T-helper 22 cell (primary cell): Measurements from ENCODE around the gene PCMTD2.

Experiments used
- DNase-seq: peaks from one replicate; pipeline ENCODE4 v3.0.0-alpha.2; 2020; ENCODE audit warnings: low read depth

Gene PCMTD2

GRCh38 chr20:64255361-64256281 is at the start of gene PCMTD2:
PCMTD2 (plus strand) TSS chr20:64255748; CDS start chr20:64259966, 4,218 bp downstream.
- DNase-seq, result peak; percentile 65

- no peak for DNase-seq
Observed at GRCh38 chr20:64206614-64207013, 48.9 kb upstream of the PCMTD2 start.

GRCh38 chr20:64207641-64208590 is 47.6 kb upstream of the PCMTD2 start:
- no peak for DNase-seq

DNA sequence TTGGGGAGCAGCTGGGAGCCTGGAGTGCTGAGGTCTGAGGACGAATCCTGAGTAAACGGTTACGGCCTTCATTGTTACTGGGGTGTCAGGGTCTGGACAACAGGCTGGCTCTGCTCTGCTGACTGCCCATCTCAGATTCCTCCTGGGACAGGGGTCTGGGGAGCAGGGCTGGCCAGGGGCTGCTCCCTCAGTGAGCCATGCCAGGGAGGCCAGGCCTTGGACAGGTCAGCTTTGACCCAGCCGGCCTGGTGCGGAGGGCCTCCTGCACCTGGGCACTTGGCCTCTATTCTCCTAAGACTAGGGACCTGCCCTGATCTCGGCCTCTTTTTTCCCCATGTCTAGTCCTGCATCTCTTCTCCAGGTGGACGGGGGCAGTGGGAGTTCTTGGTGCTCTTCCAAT is 46.4 kb upstream of the PCMTD2 start:
- no peak for DNase-seq

GRCh38 chr20:64210656-64211369 is 44.7 kb upstream of the PCMTD2 start:
- no peak for DNase-seq

DNA sequence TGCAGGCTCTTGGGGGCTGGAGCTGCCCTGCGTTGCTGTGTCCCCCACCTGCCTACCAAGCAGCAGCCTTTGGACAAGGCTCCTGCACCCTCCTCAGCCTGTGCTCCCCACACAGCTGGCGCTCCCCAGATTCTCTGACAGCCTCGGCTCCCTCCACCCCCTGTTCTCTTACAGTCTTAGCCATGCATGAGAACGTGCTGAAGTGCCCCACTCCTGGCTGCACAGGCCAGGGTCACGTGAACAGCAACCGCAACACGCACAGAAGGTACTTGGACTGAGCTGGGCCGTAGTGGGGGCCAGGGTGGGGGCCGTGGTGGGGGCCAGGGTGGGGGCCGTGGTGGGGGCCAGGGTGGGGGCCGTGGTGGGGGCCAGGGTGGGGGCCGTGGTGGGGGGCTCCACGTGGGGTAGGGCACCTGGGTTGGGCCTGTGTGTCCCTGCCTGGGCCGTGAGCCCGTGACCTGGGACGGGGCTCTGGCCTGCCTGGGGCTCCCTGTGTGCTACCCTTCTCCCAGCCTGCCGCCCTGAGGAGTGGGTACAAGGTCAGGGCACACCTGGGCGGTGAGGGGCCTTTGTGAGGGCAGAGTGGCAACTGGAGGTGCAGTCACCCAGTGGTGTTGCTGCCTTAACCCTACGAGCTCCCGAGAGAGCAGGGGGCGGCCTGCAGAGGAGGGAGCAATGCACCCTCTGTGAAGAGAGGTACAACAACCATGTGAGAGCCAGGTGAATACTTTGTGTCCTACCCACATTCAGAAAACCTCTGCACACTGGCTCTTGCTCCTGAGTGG is 43.5 kb upstream of the PCMTD2 start:
- no peak for DNase-seq

DNA sequence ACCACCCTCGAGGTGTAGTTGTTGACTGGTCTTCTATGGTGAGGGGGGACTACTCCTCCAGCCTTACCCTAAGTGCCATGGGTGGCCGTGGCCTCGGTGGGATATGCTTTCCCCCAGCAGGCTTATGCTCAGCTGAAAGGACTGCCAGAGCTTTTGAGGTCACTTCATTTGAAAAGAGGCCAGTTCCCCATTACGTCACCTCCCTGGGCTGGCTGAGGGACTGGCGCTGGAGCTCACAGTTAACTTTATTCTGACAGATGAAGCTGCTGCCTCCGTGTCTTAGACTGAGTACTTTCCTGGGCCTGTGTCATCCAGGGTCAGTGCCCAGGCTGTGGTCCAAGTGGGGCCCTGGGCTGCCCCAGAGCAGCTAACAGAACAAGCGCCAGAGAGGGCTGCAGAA is 42.8 kb upstream of the PCMTD2 start:
- DNase-seq, result no peak

DNA sequence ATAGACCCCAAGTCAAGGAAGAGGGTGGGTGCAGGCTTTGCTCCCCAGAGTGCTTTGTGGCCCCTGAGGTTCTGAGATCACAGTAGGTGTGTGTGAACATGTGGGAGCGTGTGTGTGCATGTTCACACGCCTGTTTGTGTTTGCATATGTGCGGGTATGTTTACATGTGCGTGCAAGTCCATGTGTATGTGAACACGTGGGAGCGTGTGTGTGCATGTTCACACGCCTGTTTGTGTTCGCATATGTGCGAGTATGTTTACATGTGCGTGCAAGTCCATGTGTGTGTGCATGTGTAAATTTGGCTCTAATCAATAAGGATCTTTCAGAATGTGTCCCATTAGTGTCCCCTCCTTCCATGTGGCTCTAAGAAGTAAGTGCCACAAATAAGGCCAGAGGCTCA is 41.4 kb upstream of the PCMTD2 start:
- no peak for DNase-seq

GRCh38 chr20:64214952-64215351 is 40.6 kb upstream of the PCMTD2 start:
- no peak for DNase-seq

DNA sequence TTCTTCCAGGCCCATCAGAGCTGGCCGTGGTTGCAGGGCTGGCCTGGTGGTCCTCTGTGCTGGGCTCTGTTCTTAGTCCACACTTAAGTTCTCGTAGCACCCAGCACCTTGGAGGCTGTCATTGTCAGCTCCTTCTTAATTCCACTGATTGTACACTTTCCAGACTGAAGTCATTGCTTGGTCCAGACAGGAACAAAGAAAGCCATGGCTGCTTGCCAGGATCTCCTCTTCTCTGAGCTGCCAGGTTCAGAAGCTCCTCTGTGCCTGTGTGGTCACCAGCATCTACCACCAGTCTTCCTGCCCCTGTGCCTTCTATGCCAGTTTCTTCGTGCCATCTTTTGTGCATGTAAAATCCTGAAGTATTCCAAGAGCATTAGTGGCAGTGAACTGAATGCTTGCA is 39.5 kb upstream of the PCMTD2 start:
- no peak for DNase-seq

- no peak for DNase-seq
Observed at GRCh38 chr20:64216910-64217309, 38.6 kb upstream of the PCMTD2 start.

GRCh38 chr20:64217539-64218221 is 37.9 kb upstream of the PCMTD2 start:
- no peak for DNase-seq

DNA sequence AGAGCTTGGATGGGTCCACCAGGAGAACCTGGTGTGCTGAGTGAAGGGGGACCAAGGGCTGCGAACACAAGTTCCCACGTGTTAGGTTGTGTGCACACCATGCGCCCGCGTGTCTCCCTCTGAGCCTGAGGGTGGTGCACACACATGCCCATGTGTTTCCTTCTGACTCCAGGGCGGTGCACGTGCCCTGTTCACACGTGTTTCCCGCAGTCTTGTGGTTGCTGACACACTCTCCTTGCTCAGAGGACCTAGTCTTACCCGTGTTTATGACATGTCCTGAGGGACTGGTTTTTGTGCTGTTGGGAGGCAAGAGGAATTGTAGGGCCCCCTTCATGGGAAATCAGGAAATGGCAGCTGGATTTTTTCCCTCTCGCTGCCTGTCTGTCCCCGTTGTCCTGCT is 36.3 kb upstream of the PCMTD2 start:
- no peak for DNase-seq

GRCh38 chr20:64219730-64220129 is 35.8 kb upstream of the PCMTD2 start:
- DNase-seq, result no peak

GRCh38 chr20:64220420-64220819 is 35.1 kb upstream of the PCMTD2 start:
- DNase-seq, result no peak

DNA sequence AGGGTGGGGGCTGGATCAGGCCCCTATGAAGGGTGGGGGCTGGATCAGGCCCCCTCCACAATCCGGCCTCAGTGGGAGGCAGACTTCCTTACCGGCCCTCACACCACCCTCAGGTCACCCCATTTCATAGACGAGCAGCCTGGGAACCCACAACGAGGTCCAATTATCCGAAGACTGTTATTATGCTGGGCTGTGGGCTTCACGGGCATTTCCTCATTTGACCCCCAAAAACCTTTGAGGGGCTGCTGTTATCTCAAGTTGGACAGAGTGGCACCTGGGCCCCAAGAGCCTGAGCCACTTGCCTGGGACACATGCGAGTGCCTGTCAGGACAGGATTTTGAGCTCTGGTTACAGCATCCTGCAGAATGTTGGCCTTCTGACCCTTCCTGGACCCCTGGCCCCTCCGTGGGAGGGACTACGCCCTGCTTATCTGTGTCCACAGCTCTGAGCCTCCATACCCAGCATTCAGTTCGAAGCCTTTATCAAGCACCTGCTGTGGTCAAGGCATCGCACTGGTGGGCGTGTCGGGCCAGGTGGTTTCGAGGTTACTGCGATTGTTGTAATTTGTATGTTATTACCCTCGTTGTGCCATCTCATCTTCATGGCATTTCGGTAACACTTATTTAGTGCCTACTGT is 34.5 kb upstream of the PCMTD2 start:
- no peak for DNase-seq

DNA sequence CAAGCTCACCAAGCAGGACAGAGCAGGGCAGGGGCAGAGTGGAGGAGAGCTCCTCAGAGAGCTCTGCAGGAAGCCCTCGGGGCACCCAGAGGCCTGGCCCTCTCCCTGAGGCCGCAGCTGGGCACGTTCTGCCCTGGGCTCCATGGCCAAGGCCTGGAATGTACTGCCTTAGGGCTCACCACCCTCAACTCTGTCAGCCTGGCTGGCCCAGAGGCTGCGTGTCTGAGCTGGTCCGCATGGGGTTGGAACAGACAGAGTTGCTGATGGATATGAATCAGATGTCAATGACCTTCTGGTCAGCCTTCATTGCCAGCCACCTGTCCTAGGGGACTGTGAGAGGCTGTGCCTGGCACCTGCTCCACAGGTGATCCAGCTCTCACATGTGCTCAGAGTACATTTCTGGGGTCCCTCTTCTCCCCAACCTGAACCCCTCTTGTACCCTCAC is 33.2 kb upstream of the PCMTD2 start:
- DNase-seq, result no peak

GRCh38 chr20:64222851-64223525 is 32.6 kb upstream of the PCMTD2 start:
- no peak for DNase-seq

DNA sequence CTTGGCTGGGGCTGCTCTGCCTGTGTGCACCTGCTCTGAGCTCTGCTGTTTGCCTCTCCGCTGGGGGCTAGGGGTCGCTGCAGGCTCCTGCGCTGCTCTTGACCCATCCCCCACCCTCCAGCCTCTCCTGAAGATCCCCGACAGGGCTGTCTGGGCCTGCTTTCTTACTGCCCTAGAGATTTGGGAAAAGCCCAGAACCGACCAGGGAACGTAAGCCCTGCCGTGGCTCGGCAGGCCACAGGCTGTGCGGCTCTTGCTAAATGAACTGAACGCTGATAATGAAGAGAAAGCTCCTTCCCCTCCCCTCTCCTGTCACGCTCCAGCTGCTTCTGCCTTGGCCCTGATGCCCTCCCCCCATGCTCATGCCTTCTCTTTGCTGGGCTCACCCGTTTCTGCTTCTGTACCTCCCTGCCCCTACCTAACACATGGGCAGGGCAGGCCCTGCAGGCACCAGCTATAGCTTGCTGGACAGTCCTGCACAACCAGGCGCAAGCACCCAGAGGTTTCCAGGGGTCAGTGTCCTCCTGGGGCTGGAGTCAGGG is 32.0 kb upstream of the PCMTD2 start:
- no peak for DNase-seq
